ENCODE measurements around the gene C10orf105.

The C10orf105 gene

DNA sequence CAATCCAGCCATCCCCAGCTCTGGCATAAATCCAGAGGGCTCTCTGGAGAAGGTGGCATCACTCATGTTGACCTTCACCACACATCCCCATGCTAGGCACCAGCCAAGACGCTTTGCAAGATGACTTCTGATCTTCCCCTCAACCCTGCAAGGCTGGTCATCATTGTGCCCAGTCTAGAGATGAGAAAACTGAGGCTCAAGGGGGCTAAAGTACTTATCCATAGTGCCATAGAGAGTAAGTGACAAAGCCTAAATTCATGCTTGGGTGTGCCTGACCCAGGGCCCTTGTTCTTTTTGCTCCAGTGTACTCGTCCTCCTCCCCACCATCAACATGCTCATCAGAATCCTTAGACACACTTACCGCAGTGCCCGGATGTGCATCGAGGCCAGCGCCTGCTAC is 1.7 kb upstream of the C10orf105 start (continued):
- no peak for TF ChIP-seq ZBTB11 (tag by site-specific recombination; conservative IDR thresholded peaks at IDR 0.05; ENCODE audit: low read depth)
- no peak for TF ChIP-seq ZNF23 (tag by site-specific recombination; IDR thresholded peaks at IDR 0.05; ENCODE audit: borderline replicate concordance)
- TF ChIP-seq, protein P1, sequence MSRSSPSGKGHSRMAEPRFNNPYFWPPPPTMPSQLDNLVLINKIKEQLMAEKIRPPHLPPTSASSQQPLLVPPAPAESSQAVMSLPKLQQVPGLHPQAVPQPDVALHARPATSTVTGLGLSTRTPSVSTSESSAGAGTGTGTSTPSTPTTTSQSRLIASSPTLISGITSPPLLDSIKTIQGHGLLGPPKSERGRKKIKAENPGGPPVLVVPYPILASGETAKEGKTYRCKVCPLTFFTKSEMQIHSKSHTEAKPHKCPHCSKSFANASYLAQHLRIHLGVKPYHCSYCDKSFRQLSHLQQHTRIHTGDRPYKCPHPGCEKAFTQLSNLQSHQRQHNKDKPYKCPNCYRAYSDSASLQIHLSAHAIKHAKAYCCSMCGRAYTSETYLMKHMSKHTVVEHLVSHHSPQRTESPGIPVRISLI (tag by site-specific recombination; IDR thresholded peaks at IDR 0.05) = no peak
- no peak for TF ChIP-seq ZNF121 (tag by site-specific recombination; IDR thresholded peaks at IDR 0.05)
- TF ChIP-seq KLF17 (tag by site-specific recombination; IDR thresholded peaks at IDR 0.05) = no peak
- TF ChIP-seq ZFHX2 (tag by site-specific recombination; conservative IDR thresholded peaks at IDR 0.05) = no peak
- no peak for TF ChIP-seq PATZ1 (tag by site-specific recombination; IDR thresholded peaks at IDR 0.05)
- TF ChIP-seq ZNF621 (tag by site-specific recombination; IDR thresholded peaks at IDR 0.05) = no peak
- TF ChIP-seq, protein P2, sequence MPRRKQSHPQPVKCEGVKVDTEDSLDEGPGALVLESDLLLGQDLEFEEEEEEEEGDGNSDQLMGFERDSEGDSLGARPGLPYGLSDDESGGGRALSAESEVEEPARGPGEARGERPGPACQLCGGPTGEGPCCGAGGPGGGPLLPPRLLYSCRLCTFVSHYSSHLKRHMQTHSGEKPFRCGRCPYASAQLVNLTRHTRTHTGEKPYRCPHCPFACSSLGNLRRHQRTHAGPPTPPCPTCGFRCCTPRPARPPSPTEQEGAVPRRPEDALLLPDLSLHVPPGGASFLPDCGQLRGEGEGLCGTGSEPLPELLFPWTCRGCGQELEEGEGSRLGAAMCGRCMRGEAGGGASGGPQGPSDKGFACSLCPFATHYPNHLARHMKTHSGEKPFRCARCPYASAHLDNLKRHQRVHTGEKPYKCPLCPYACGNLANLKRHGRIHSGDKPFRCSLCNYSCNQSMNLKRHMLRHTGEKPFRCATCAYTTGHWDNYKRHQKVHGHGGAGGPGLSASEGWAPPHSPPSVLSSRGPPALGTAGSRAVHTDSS (tag by site-specific recombination; IDR thresholded peaks at IDR 0.05) = no peak
- TF ChIP-seq HOXA7 (CRISPR knock-in tag; IDR thresholded peaks at IDR 0.05; ENCODE audit: borderline replicate concordance) = no peak
- no peak for TF ChIP-seq ZNF555 (tag by site-specific recombination; conservative IDR thresholded peaks at IDR 0.05)
- TF ChIP-seq ZNF37A (tag by site-specific recombination; IDR thresholded peaks at IDR 0.05) = no peak

DNA sequence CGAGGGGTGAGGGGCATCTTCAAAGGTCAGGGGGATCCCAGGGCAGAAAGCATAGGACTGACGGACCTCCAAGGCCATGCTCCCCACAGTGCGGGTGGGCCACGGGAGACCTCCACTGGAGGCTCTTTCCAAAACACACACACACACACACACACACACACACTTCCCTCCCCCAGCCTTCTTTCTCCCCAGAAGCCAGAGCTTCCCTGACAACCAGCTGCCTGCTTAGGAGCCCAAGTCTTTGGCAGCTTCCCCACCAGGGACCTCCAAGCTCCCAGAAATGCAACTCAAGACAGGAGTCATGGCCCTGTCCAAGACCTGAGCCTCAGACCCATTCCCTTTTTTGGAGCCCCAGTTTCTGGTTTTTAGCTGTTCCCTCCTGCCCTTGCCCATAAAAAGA is 710 bp upstream of the C10orf105 start:
- POLR2A ChIA-PET = interaction anchor here (0.6 kb wide), 1 partner anchor 639 kb away, joined by 3 read pairs; no protein-coding TSS in a partner anchor
- H3K27ac ChIP-seq (ENCODE audit: extremely low read depth, low read depth, low read length) = no peak overlapping the region
- H3K4me3 ChIP-seq (ENCODE audit: low read depth, low read length) = no peak overlapping the region
- CTCF ChIA-PET = interaction anchor here (0.7 to 1.5 kb wide), 2 partner anchors 23 to 33 kb away, joined by 4 to 5 read pairs; no protein-coding TSS in a partner anchor
- H3K36me3 ChIP-seq (ENCODE audit: control insufficient read depth in 2 of 2, insufficient read depth in 1 of 2, low read length in 2 of 2) = no peaks in the 10 kb centered on the region
- no peaks in the 10 kb centered on the region for H3K4me1 ChIP-seq (ENCODE audit: control insufficient read depth, insufficient read depth, low read length)
- H3K9me3 ChIP-seq (ENCODE audit: control insufficient read depth, insufficient read depth, low read depth, low read length) = no peaks in the 10 kb centered on the region
- no peak for TF ChIP-seq ZNF394 (tag by site-specific recombination; IDR thresholded peaks at IDR 0.05; ENCODE audit: borderline replicate concordance)
- TF ChIP-seq ZNF544 (tag by site-specific recombination; IDR thresholded peaks at IDR 0.05) = no peak
- TF ChIP-seq ZNF169 (tag by site-specific recombination; IDR thresholded peaks at IDR 0.05) = no peak
- no peak for TF ChIP-seq ZSCAN16 (tag by site-specific recombination; IDR thresholded peaks at IDR 0.05)
- no peak for TF ChIP-seq ATF2 (tag by site-specific recombination; IDR thresholded peaks at IDR 0.05; ENCODE audit: low read depth)
- TF ChIP-seq ZSCAN4 (tag by site-specific recombination; IDR thresholded peaks at IDR 0.05) = 0 out of 2 replicates have a peak, but pooled peaks have one; percentile 30
- TF ChIP-seq, protein P3, sequence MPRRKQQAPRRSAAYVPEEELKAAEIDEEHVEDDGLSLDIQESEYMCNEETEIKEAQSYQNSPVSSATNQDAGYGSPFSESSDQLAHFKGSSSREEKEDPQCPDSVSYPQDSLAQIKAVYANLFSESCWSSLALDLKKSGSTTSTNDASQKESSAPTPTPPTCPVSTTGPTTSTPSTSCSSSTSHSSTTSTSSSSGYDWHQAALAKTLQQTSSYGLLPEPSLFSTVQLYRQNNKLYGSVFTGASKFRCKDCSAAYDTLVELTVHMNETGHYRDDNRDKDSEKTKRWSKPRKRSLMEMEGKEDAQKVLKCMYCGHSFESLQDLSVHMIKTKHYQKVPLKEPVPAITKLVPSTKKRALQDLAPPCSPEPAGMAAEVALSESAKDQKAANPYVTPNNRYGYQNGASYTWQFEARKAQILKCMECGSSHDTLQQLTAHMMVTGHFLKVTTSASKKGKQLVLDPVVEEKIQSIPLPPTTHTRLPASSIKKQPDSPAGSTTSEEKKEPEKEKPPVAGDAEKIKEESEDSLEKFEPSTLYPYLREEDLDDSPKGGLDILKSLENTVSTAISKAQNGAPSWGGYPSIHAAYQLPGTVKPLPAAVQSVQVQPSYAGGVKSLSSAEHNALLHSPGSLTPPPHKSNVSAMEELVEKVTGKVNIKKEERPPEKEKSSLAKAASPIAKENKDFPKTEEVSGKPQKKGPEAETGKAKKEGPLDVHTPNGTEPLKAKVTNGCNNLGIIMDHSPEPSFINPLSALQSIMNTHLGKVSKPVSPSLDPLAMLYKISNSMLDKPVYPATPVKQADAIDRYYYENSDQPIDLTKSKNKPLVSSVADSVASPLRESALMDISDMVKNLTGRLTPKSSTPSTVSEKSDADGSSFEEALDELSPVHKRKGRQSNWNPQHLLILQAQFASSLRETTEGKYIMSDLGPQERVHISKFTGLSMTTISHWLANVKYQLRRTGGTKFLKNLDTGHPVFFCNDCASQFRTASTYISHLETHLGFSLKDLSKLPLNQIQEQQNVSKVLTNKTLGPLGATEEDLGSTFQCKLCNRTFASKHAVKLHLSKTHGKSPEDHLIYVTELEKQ (tag by site-specific recombination; IDR thresholded peaks at IDR 0.05; ENCODE audit: borderline replicate concordance) = no peak
- TF ChIP-seq ZNF155 (tag by site-specific recombination; IDR thresholded peaks at IDR 0.05) = no peak
- TF ChIP-seq ZNF585B (tag by site-specific recombination; IDR thresholded peaks at IDR 0.05) = no peak
